Measurements from ENCODE around the gene CENPH. TPM values are rescaled to one million over a fixed set of nuclear protein-coding genes. Genes with fewer than 3 reads are reported as not detected.

CENPH gene
- total and polyA plus RNA-seq, 2 of the 13 experiments (the other 11 are each of a cell fraction or from before 2014, with no cell fraction given): 11.2 to 28.8 TPM

DNA sequence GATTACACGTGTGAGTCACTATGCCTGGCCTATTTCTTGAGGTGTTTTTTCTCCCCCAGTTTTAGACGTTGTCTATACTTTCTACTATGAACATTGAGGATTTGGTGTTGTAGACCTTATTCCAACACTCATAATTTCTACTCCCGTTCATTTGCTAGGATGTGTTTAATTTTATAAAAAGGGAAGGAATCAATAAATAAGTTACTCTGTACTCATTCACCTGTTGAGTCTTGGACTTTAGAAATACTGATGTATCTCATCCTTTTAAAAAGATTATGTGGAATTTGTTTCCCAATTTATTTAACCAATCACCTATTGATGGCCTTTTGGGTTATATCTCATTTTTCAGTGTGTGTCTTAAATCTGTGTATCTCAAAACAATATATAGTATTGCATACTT, 48.5 kb downstream of the CENPH start (continued):
- TF ChIP-seq, protein P1, sequence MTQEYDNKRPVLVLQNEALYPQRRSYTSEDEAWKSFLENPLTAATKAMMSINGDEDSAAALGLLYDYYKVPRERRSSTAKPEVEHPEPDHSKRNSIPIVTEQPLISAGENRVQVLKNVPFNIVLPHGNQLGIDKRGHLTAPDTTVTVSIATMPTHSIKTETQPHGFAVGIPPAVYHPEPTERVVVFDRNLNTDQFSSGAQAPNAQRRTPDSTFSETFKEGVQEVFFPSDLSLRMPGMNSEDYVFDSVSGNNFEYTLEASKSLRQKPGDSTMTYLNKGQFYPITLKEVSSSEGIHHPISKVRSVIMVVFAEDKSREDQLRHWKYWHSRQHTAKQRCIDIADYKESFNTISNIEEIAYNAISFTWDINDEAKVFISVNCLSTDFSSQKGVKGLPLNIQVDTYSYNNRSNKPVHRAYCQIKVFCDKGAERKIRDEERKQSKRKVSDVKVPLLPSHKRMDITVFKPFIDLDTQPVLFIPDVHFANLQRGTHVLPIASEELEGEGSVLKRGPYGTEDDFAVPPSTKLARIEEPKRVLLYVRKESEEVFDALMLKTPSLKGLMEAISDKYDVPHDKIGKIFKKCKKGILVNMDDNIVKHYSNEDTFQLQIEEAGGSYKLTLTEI (CRISPR knock-in tag; conservative IDR thresholded peaks at IDR 0.05): no peak

- DNase-seq (ENCODE audit: low spot score) (no peak), FAIRE-seq (no peak), ATAC-seq (no peak)
- Histone ChIP-seq H4K20me1 (ENCODE audit: insufficient read depth, low read length) (no peaks in the 10 kb centered on the region), H2AFZ (ENCODE audit: low read length) (no peak overlapping the region), H3K9ac (ENCODE audit: insufficient read depth, low read depth, low read length) (no peak overlapping the region), H3K4me2 (ENCODE audit: low read depth, low read length) (no peak overlapping the region), H3K27me3 (ENCODE audit: control insufficient read depth in 1 of 2, insufficient read depth in 2 of 2, low read length in 2 of 2) (no peaks in the 10 kb centered on the region; a peak in 1 of 5 replicates), H3K4me3 (replicated peaks in 1 of 3; ENCODE audit: insufficient read depth in 1 of 3, low read depth in 2 of 3, low read length in 3 of 3) (no peak overlapping the region), H3K4me1 (ENCODE audit: insufficient read depth, low read length) (peaks cover 52% of the 10 kb centered on the region), H3K36me3 (replicated peaks in 1 of 2; ENCODE audit: control insufficient read depth in 1 of 2, insufficient read depth in 2 of 2, low read length in 2 of 2) (peaks cover 3 to 33% of the 10 kb centered on the region in 2 experiments), H3K79me2 (ENCODE audit: insufficient read depth, low read length) (peaks cover 61% of the 10 kb centered on the region), H3K9me3 (ENCODE audit: low read length) (no peaks in the 10 kb centered on the region), H3K27ac (ENCODE audit: extremely low read length, insufficient read depth, low read length) (no peak overlapping the region)
- intact Hi-C loops (cut with micrococcal nuclease; ENCODE audit: unreplicated experiment): no loop called here
- TF ChIP-seq SMAD3 (CRISPR knock-in tag; IDR thresholded peaks at IDR 0.05) (no peak), ZNF121 (CRISPR knock-in tag; IDR thresholded peaks at IDR 0.05) (no peak)
- BruUV-seq (replicated peaks): no TSS peak
- ChIA-PET CTCF (ENCODE audit: low intra/inter-chr PET ratio, low total read pairs) (no interaction called here), POLR2A (interaction anchor here (0.9 kb wide), 1 partner anchor 49 kb away, joined by 3 read pairs; the partner anchor contains the start of gene CENPH)
- 94% methylated on average over 6 of the region's 6 CpGs for WGBS (ENCODE audit: low lambda C conversion rate)
- in situ Hi-C loops (cut with HindIII; ENCODE audit: extremely low pct_ligation_motif_present, low pct_unique_long_range_greater_than_20kb): no loop called here
Observed at GRCh38 chr5:69238760-69239251, 49.4 kb downstream of the CENPH start.

DNA sequence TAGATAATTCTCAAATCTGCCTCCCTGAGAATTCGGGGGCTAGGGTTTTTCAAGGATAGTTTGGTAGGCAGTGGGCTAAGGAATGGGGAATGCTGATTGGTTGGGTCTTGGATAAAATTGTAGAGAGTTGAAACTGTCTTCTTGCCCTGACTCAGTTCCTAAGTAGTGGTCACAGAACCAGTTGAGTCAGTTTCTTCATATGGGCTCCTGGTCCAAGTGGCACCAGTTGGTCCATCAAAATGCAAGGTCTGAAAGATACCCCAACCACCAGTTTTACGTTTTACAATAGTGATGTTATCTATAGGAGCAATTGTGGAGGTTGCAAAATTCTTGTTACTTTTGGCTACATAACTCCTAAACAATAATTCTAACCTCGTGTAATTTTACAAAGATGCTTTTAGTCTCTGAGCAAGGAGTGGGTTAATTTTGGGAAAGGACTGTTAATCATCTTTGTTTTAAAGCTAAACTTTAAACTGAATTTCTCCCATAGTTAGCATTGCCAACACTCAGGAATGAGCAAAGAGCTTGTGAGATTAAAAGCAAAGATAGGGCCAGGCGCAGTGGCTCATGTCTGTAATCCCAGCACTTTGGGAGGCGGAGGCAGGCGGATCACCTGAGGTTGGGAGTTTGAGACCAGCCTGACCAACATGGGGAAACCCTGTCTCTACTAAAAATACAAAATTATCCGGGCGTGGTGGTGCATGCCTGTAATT, 53.0 kb downstream of the CENPH start:
- WGBS (ENCODE audit: low lambda C conversion rate): 89% methylated on average over 8 of the region's 8 CpGs
- Histone ChIP-seq H3K79me2 (ENCODE audit: insufficient read depth, low read length) (peaks cover 77% of the 10 kb centered on the region), H3K4me2 (ENCODE audit: low read depth, low read length) (no peak overlapping the region), H3K36me3 (replicated peaks in 1 of 2; ENCODE audit: control insufficient read depth in 1 of 2, insufficient read depth in 2 of 2, low read length in 2 of 2) (peaks cover 3 to 28% of the 10 kb centered on the region in 2 experiments), H3K4me3 (replicated peaks in 1 of 3; ENCODE audit: insufficient read depth in 1 of 3, low read depth in 2 of 3, low read length in 3 of 3) (no peak overlapping the region), H3K27me3 (ENCODE audit: control insufficient read depth in 1 of 2, insufficient read depth in 2 of 2, low read length in 2 of 2) (no peaks in the 10 kb centered on the region), H3K9me3 (ENCODE audit: low read length) (no peaks in the 10 kb centered on the region), H4K20me1 (ENCODE audit: insufficient read depth, low read length) (no peaks in the 10 kb centered on the region), H2AFZ (ENCODE audit: low read length) (no peak overlapping the region), H3K9ac (ENCODE audit: insufficient read depth, low read depth, low read length) (no peak overlapping the region), H3K4me1 (ENCODE audit: insufficient read depth, low read length) (peaks cover 30% of the 10 kb centered on the region), H3K27ac (ENCODE audit: extremely low read length, insufficient read depth, low read length) (no peak overlapping the region)
- FAIRE-seq (no peak), ATAC-seq (no peak), DNase-seq (ENCODE audit: low spot score) (no peak)
- TF ChIP-seq ZNF652 (CRISPR knock-in tag; IDR thresholded peaks at IDR 0.05; ENCODE audit: borderline replicate concordance, low read depth) (0 out of 2 replicates have a peak, but pooled peaks have one; percentile 25), ZNF34 (CRISPR knock-in tag; IDR thresholded peaks at IDR 0.05; ENCODE audit: borderline replicate concordance) (no peak)
- intact Hi-C loops (cut with micrococcal nuclease; ENCODE audit: unreplicated experiment): no loop called here
- CTCF ChIA-PET (ENCODE audit: low intra/inter-chr PET ratio, low total read pairs): no interaction called here
- POLR2A ChIA-PET: no interaction called here
- BruUV-seq (replicated peaks): no TSS peak
- in situ Hi-C loops (cut with HindIII; ENCODE audit: extremely low pct_ligation_motif_present, low pct_unique_long_range_greater_than_20kb): no loop called here

Measured in HepG2 (cell line).